BLaER1 (cell line): ENCODE measurements around the gene TNC.
"Not testable (repeated sequence)": the region's sequence is repeated elsewhere in the genome, so short reads cannot be mapped to it uniquely, and the experiment has no call there.

ENCODE experiments used
- H3K27ac ChIP-seq: shearing (Covaris generic); formaldehyde crosslinking; 2 replicates; pipeline ENCODE4 v1.8.1; 2022
- H3K27me3 ChIP-seq: shearing (Covaris generic); formaldehyde crosslinking; 2 replicates; pipeline ENCODE4 v1.8.1; 2022
- H3K36me3 ChIP-seq: shearing (Covaris generic); formaldehyde crosslinking; 2 replicates; pipeline ENCODE4 v1.8.1; 2022
- H3K4me1 ChIP-seq: shearing (Covaris generic); formaldehyde crosslinking; 2 replicates; pipeline ENCODE4 v1.8.1; 2022
- H3K4me2 ChIP-seq: shearing (Covaris generic); formaldehyde crosslinking; 2 replicates; pipeline ENCODE4 v1.8.1; 2022
- H3K4me3 ChIP-seq: shearing (Covaris generic); formaldehyde crosslinking; 2 replicates; pipeline ENCODE4 v1.8.1; 2022
- H3K9ac ChIP-seq: shearing (Covaris generic); formaldehyde crosslinking; 2 replicates; pipeline ENCODE4 v1.8.1; 2022
- H3K9me3 ChIP-seq: shearing (Covaris generic); formaldehyde crosslinking; 2 replicates; pipeline ENCODE4 v1.8.1; 2022
- H4K20me1 ChIP-seq: shearing (Covaris generic); formaldehyde crosslinking; 2 replicates; pipeline ENCODE4 v1.8.1; 2022
- Cebpa-rat ChIP-seq: shearing (Covaris generic); IDR thresholded peaks from 2 replicates; pipeline ENCODE4 v1.8.1; 2022

Gene TNC

DNA sequence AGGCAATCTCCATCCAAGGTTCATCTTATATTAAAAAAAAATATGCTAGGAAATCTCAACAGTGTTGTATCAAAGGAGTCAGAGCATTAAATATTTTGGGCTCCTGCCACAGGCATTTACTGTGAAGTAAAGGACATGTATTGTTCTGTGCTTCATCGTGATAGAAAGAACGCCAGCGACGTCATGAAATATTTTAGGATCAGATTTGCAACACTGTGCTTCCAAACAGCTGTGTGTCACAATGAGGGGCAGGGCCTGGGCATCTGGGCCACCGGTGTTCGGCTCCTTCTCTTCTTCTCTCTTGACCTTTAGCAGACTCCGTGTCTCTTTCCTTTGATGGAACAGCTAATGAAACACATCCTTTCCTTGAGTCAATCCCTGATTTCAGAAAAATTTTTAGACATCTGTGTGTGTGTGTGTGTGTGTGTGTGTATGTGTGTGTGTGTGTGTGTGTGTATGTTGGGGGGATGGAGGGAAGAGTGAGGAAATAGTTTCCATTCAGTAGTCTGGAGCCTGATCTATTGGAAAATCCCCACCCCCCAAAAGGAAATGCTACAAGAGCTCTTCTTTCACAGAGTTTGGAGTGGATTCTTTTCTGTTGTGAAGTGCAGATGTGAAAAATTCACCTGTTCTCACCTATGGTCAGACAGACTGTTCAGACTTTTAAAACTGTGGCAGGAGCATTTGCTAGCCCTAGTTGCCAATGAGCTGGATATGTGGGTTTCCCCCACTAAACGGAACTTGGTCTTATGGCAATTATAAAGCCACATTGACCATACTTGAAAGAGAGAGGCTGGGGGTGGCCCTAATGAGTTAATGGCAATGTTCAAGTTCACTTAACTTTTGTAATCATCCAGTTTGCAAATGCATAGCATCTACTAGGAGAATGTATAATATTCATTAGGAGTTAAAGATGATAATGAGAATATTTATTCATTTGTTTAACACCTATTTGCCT is 18.1 kb upstream of the TNC start:
- peaks cover 20% of the 10 kb centered on the region for H3K27me3 ChIP-seq
- H3K9me3 ChIP-seq: no peaks in the 10 kb centered on the region
- no peak overlapping the region for H3K27ac ChIP-seq
- no peak overlapping the region for H3K4me3 ChIP-seq
- peaks cover 16% of the 10 kb centered on the region for H3K4me1 ChIP-seq
- no peak overlapping the region for H3K4me2 ChIP-seq
- H3K36me3 ChIP-seq: no peaks in the 10 kb centered on the region
- no peak for TF ChIP-seq Cebpa-rat
- H3K9ac ChIP-seq: no peak overlapping the region
- no peaks in the 10 kb centered on the region; the same call in 1 of the 2 replicates for H4K20me1 ChIP-seq

DNA sequence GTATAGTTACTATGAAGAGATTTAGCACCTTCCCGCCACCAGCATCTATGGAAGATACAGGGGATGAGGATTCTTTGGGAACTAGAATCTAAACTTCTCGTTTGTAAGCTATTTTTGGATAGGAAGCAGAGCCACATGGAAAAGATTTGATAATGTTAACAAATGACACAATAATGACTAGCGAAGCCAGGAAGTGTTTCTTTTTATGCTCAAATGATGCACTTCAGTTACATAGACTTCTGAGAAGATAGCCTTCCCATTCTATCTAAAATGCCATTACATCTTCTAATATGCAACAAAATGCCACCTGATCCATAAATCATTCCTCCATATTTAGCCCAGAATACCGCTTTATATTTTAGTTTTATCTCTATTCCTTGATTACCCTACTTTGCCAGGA is 17.0 kb upstream of the TNC start:
- Histone ChIP-seq H3K27me3 (peaks cover 20% of the 10 kb centered on the region), H3K27ac (no peak overlapping the region), H4K20me1 (no peaks in the 10 kb centered on the region; the same call in 1 of the 2 replicates), H3K4me1 (peaks cover 16% of the 10 kb centered on the region), H3K4me2 (no peak overlapping the region), H3K9me3 (no peaks in the 10 kb centered on the region), H3K9ac (no peak overlapping the region), H3K4me3 (no peak overlapping the region), H3K36me3 (no peaks in the 10 kb centered on the region)
- TF ChIP-seq Cebpa-rat: no peak

DNA sequence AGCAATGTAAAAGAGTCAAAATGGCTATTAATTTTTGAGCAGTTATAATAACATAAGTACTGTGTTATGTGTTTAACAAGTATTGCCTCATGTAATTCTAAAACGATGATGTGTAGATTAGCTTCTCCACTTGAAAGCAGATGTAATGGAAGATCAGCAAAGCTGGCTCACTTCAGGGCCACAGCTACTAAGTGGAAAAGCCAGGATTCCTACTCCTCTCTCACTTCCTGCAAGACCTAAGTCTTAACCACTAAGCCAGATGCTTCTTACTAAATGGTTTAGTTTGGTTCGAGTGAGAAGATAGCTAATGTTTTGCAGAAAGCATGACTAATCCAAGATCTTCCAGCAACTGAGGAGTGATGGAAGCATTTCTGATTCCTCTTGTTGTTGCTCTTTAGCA is 15.7 kb upstream of the TNC start:
- Histone ChIP-seq H3K9me3 (no peaks in the 10 kb centered on the region), H3K36me3 (no peaks in the 10 kb centered on the region), H3K9ac (no peak overlapping the region), H3K4me3 (no peak overlapping the region), H3K4me2 (no peak overlapping the region), H3K27ac (no peak overlapping the region), H4K20me1 (no peaks in the 10 kb centered on the region; the same call in 1 of the 2 replicates), H3K27me3 (peaks cover 20% of the 10 kb centered on the region), H3K4me1 (peaks cover 16% of the 10 kb centered on the region)
- no peak for TF ChIP-seq Cebpa-rat

DNA sequence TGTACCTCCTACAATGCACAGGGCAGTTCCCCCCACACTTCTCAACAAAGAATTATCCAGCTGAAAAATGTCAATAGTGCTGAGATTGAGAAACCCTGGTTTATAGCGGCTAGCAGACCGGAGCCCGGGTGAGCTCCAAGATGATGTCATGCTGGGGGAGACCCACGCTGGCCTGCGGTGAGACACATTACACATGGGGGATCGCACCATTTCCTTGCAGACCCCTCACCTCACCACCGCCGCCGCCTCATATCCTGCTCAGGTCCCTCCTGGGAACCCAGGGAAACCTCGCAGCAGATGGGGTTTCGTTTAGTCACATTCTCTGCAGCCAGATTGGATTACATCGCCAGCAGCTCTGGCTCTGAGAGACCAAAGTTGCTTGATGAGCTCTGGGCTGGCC is 14.7 kb upstream of the TNC start:
- Histone ChIP-seq H3K27me3 (peaks cover 20% of the 10 kb centered on the region), H3K9me3 (no peaks in the 10 kb centered on the region), H3K9ac (no peak overlapping the region), H3K4me1 (peaks cover 16% of the 10 kb centered on the region), H3K4me2 (peak overlapping the region; percentile 62), H3K27ac (no peak overlapping the region), H3K36me3 (no peaks in the 10 kb centered on the region), H3K4me3 (no peak overlapping the region), H4K20me1 (no peaks in the 10 kb centered on the region; the same call in 1 of the 2 replicates)
- TF ChIP-seq Cebpa-rat: no peak

DNA sequence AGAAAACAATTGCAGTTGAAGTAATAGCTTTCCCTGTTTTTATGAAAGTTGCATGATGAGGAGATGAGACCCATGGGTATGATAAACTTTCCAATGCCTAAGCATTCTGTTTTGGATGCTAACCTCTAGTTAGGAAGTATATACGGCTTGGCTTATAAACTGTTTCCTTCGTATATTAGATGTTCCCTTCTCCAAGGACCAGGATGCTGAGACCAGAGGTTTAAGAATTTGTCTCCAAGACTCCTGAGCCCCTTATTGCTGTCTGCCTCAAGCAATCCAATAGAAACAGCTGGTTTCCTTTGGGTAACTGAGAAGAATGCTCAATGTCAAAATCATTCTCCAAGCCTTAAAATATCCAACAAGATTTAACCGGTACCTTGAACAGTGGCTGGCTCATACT is 12.2 kb upstream of the TNC start:
- Histone ChIP-seq H4K20me1 (no peaks in the 10 kb centered on the region; the same call in 1 of the 2 replicates), H3K27me3 (peaks cover 20% of the 10 kb centered on the region), H3K9me3 (no peaks in the 10 kb centered on the region), H3K9ac (no peak overlapping the region), H3K4me3 (no peak overlapping the region), H3K27ac (no peak overlapping the region), H3K4me1 (peaks cover 16% of the 10 kb centered on the region), H3K4me2 (no peak overlapping the region), H3K36me3 (no peaks in the 10 kb centered on the region)
- no peak for TF ChIP-seq Cebpa-rat

DNA sequence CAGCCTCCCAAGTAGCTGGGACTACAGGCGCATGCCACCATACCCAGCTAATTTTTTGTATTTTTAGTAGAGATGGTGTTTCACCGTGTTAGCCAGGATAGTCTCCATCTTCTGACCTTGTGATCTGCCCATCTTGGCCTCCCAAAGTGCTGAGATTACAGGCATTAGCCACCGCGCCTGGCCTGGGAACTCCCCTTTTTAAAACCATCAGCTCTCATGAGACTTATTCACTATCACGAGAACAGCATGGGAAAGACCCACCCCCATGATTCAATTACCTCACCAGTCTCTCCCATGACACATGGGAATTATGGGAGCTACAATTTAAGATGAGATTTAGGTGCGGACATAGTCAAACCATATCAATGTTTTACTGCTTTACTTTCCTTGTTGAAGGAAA is 10.8 kb upstream of the TNC start:
- H3K9me3 ChIP-seq, H3K27me3 ChIP-seq, H3K36me3 ChIP-seq, H4K20me1 ChIP-seq, H3K27ac ChIP-seq, H3K4me2 ChIP-seq, H3K9ac ChIP-seq, H3K4me3 ChIP-seq: not testable (repeated sequence)
- peaks cover 16% of the 10 kb centered on the region for H3K4me1 ChIP-seq

DNA sequence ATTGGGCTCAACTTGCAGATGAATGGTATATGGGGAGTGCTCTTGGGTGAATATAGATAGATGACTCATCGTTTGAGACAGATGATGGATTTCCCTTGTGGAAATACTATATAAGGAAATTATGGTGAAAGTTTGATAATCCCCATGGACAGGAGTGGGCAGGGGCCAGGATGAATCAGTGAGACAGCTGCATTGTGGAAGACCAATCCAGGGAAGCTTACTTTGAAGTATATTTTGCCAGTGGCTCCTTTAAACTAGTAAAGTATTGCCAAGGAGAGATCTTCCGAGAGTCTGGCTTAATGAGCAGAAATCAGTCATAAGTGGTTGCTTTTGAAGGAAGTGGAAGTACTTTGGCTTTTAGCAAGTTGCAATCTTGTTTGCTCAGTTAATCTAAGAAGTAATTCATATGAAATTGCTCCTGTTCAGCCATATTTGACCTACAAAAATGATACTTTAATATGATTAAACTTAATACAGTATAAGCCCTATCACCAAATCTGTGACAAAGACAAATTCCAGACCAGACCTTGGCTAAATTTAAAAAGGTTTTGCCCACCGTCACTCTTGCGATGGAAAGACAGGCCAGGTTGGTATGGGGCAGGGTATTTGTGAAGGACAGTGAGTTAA is 9.3 kb upstream of the TNC start:
- Histone ChIP-seq H3K27ac (no peak overlapping the region), H3K9ac (no peak overlapping the region), H3K4me3 (no peak overlapping the region)

DNA sequence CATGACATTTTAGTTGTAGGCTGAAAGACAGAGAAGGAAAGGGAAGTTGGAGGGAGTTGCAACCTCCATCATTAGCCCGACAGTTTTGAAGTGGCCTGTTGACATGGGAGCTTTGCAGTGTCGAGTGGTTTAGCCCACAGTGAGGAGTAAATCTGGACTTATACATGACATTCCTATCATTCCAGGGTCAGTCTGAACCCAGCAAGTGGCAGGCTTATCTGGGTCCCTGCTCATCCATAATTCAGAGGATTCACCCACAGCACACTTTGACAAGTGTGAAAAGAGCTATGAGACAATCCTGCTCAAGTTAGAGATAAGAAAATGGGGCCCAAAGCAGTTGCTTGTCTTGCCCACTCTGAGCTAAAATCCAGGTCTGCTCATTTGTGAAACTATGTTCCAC is 8.4 kb upstream of the TNC start:
- Histone ChIP-seq H3K4me3 (no peak overlapping the region), H3K27me3 (no peaks in the 10 kb centered on the region), H3K9me3 (no peaks in the 10 kb centered on the region), H4K20me1 (no peaks in the 10 kb centered on the region), H3K9ac (no peak overlapping the region), H3K4me1 (no peaks in the 10 kb centered on the region), H3K4me2 (no peak overlapping the region), H3K27ac (no peak overlapping the region), H3K36me3 (no peaks in the 10 kb centered on the region)
- no peak for TF ChIP-seq Cebpa-rat

More for the DNA sequence above, 9.3 kb upstream of the TNC start:
- TF ChIP-seq Cebpa-rat: no peak
- Histone ChIP-seq H3K9me3 (no peaks in the 10 kb centered on the region), H3K4me2 (no peak overlapping the region), H4K20me1 (no peaks in the 10 kb centered on the region; the same call in 1 of the 2 replicates), H3K27me3 (no peaks in the 10 kb centered on the region; the same call in 1 of the 2 replicates), H3K4me1 (peaks cover 4% of the 10 kb centered on the region), H3K36me3 (no peaks in the 10 kb centered on the region)

DNA sequence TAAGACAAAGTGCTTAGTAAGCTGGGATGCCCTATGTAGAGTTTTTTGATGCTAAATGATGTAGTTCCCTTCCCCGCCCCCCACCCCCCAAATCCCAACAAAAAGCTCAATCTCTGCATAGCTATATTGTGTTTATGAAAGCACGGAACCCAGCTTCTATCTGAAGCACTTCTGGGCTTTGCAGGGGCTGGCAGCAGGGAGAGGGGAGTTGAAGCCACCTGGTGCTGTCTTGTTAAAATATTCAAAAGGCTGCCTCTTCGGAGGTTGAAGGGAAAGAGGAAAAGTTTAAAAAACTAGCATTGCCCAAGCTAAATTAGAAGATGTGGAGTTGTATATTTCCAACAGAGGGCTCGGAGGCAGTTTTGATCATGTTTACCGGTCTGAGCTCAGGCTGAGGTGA is 5.0 kb upstream of the TNC start:
- no peaks in the 10 kb centered on the region for H4K20me1 ChIP-seq
- no peak for TF ChIP-seq Cebpa-rat
- no peaks in the 10 kb centered on the region for H3K36me3 ChIP-seq
- H3K9me3 ChIP-seq: no peaks in the 10 kb centered on the region
- H3K4me2 ChIP-seq: no peak overlapping the region
- no peak overlapping the region for H3K9ac ChIP-seq
- H3K4me1 ChIP-seq: no peaks in the 10 kb centered on the region
- no peak overlapping the region for H3K27ac ChIP-seq
- H3K4me3 ChIP-seq: no peak overlapping the region
- H3K27me3 ChIP-seq: peaks cover 11% of the 10 kb centered on the region

DNA sequence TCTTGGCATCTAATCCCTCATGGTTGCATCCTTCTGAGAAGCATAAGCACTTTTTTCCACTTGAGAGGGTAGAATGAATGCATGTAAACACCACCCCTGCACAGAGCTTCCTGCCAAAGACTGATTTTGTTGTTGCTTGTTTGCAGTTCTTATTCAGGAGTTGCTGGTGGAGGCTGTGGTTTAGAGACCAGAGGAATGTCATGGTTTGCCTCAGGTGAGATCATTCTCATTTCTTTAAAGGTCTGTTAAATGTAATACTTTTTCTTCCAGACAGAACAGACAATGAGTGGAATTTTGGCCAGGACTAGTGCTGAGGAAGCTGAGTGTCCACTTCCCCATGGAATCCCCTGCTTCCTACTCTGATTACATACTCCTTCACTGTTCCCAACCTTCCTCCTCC is 3.2 kb upstream of the TNC start:
- TF ChIP-seq Cebpa-rat: no peak
- Histone ChIP-seq H3K4me3 (no peak overlapping the region), H3K27ac (no peak overlapping the region), H3K9me3 (no peaks in the 10 kb centered on the region), H3K4me2 (no peak overlapping the region), H4K20me1 (no peaks in the 10 kb centered on the region), H3K36me3 (no peaks in the 10 kb centered on the region), H3K4me1 (no peaks in the 10 kb centered on the region), H3K9ac (no peak overlapping the region), H3K27me3 (peaks cover 23% of the 10 kb centered on the region)
